Esophagus squamous epithelium (tissue), 4 donors: ENCODE results near the gene USP35.

ENCODE experiments used
- CTCF ChIP-seq, 6 experiments: fragments of 450-650 bp in 4 of 6; fragments of 200-600 bp in 2 of 6; sonication (generic) in 2 of 6; IDR thresholded peaks; one replicate each; pipeline ENCODE4 v1.5.1; 2016 to 2019; ENCODE audit warnings: antibody characterized with exemption in 6 of 6, mild to moderate bottlenecking in 4 of 6, moderate library complexity in 4 of 6
- POLR2A ChIP-seq, 4 donors: fragments of 450-650 bp; IDR thresholded peaks; one replicate each; pipeline ENCODE4 v1.6.1; 2017; ENCODE audit warnings: antibody characterized with exemption in 4 of 4, mild to moderate bottlenecking in 4 of 4, moderate library complexity in 3 of 4

DNA sequence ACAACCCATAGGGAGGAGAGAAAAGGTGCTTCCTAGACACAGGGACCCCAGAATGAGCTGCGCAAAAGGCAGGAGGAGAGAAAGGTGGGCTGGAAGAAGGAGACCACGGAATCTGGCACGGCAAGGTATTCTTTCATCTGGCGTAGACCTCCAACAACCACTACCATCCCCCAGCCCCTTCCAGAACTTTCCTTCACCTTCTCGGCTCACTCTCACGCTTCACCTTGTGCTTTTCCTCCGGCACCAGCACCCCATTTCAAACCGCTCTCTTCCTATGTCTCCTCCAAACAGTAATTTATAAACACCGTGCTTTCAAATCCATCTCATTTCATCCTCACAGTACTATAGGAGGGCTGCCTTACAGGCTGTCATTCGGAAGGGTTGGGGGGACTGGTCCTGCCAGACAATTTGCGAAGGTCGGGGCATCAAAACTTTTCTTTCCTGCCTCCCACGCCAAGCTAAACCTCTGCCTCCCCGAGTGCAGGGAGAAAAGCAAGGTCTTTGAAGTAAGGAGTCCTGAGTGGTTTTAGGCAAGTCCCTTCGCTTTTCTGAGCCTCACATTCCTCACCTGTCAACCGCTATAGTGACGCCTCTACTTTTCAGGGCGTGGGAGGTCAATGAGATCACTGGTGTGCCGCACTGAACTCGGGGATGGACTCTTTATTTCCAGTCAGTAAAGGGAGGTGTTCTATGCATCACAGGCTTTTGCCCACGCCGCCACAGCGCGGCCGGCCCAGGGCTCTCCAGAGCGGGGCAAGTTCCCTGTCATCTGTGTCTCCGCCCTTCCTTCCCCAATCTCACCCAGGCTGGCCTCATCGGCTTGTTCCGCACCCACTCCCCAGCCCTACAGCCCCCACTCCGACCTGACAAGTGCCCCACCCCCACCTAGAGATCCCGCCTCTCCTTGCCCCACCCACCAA is 1.1 kb upstream of the USP35 start:
- no peak for TF ChIP-seq CTCF (IDR thresholded peaks at IDR 0.05)
- peak in 1 of 4 donors; percentile 13 for TF ChIP-seq POLR2A (IDR thresholded peaks at IDR 0.05)
